K562 (cell line): Measurements from ENCODE around the gene MND1. TPM values are rescaled to one million over a fixed set of nuclear protein-coding genes. Genes with fewer than 3 reads are reported as not detected.

ENCODE experiments used
- ATAC-seq: fragments of 200-7000 bp; cut with Tn5 transposase; 3 replicates; pipeline ENCODE4 v1.9.1; 2020; ENCODE audit warnings: moderate library complexity
- BruUV-seq: library from RNA; stranded (reverse); fragments of 400-500 nt; replicated peaks from 2 replicates; lab custom pipeline; 2021; lab: Mats Ljungman, UMichigan
- CTCF ChIA-PET: fragments of 300-600 bp; formaldehyde crosslinking; extraction: SDS; loops from one replicate; lab custom pipeline; 2021; ENCODE audit warnings: low intra/inter-chr PET ratio; lab: Yijun Ruan, JAX
- POLR2A ChIA-PET: fragments of 300-600, 350-650 bp; sonication (Branson Sonifier 250); formaldehyde crosslinking; extraction: SDS; loops from one replicate; lab custom pipeline; 2021; ENCODE audit warnings: antibody characterized with exemption, inconsistent platforms; lab: Yijun Ruan, JAX
- DNase-seq, 4 experiments: peaks; one replicate each; pipeline versions ENCODE4 v3.0.0 to v3.0.0-alpha.2; 2011 to 2018; ENCODE audit warnings: low spot score in 3 of 4, mixed read lengths in 3 of 4; ENCODE audit errors: extremely low read depth in 1 of 4
- FAIRE-seq: peaks from 2 replicates; lab custom pipeline; 2011; peaks lifted over from hg19 to GRCh38; lab: Jason Lieb, UNC
- H2AFZ ChIP-seq: 2 replicates; pipeline ENCODE4 v1.6.0; 2011; ENCODE audit warnings: low read depth, low read length, control low read depth, inconsistent platforms
- H3K27ac ChIP-seq: fragments of 200-600 bp; 3 replicates; pipeline ENCODE4 v1.8.0; 2011; ENCODE audit warnings: low read depth, mild to moderate bottlenecking, control low read depth, inconsistent platforms, low read length, moderate library complexity, mixed read lengths; ENCODE audit errors: extremely low read depth
- H3K27me3 ChIP-seq, 2 experiments: fragments of 300-600 bp in 1 of 2; 2 replicates in 1 of 2; 3 replicates in 1 of 2; pipeline versions ENCODE4 v1.6.0 to v1.8.0; 2011; ENCODE audit warnings: inconsistent platforms in 2 of 2, low read length in 2 of 2, mild to moderate bottlenecking in 1 of 2, mixed read lengths in 1 of 2, moderate library complexity in 1 of 2; ENCODE audit not compliant: control insufficient read depth in 2 of 2, insufficient read depth in 2 of 2
- H3K36me3 ChIP-seq: fragments of 300-600 bp; 3 replicates; pipeline ENCODE4 v1.8.0; 2011; ENCODE audit warnings: mild to moderate bottlenecking, low read length, inconsistent platforms; ENCODE audit not compliant: control insufficient read depth, insufficient read depth
- H3K4me1 ChIP-seq, 2 experiments: fragments of 200-600 bp in 1 of 2; replicated peaks in 1 of 2; 2 replicates in 1 of 2; 3 replicates in 1 of 2; pipeline versions ENCODE4 v1.5.1 to v1.8.0; 2011; ENCODE audit warnings: inconsistent platforms in 2 of 2, low read length in 2 of 2, mild to moderate bottlenecking in 1 of 2, mixed read lengths in 1 of 2, moderate library complexity in 1 of 2; ENCODE audit not compliant: control insufficient read depth in 2 of 2, insufficient read depth in 2 of 2
- H3K4me2 ChIP-seq: 2 replicates; pipeline ENCODE4 v1.6.1; 2011; ENCODE audit warnings: low read length, control low read depth, inconsistent platforms, mixed read lengths; ENCODE audit not compliant: insufficient read depth
- H3K4me3 ChIP-seq: fragments of 200-600 bp; sonication (generic), shearing (Covaris generic); 2 replicates; pipeline ENCODE4 v1.5.1; 2016; ENCODE audit warnings: control low read depth, inconsistent platforms
- H3K79me2 ChIP-seq: fragments of 200-600 bp; 3 replicates; pipeline ENCODE4 v1.8.0; 2011; ENCODE audit warnings: low read length, inconsistent platforms; ENCODE audit not compliant: control insufficient read depth, insufficient read depth
- H3K9ac ChIP-seq, 2 experiments: 2 replicates each; pipeline versions ENCODE4 v1.6.0 to v1.6.1; 2011; ENCODE audit warnings: low read depth in 2 of 2, low read length in 2 of 2, control low read depth in 1 of 2, inconsistent platforms in 1 of 2, mild to moderate bottlenecking in 1 of 2, mixed read lengths in 1 of 2; ENCODE audit not compliant: insufficient read depth in 1 of 2
- H3K9me1 ChIP-seq: one replicate; pipeline ENCODE4 v1.6.0; 2011; ENCODE audit warnings: inconsistent platforms, mild to moderate bottlenecking, low read length, moderate library complexity; ENCODE audit not compliant: control insufficient read depth, insufficient read depth
- H3K9me3 ChIP-seq: replicated peaks from 2 replicates; pipeline ENCODE4 v1.5.1; 2011; ENCODE audit warnings: low read depth, low read length, inconsistent platforms; ENCODE audit not compliant: control insufficient read depth, insufficient read depth
- H4K20me1 ChIP-seq: replicated peaks from 2 replicates; pipeline ENCODE4 v1.6.1; 2011; ENCODE audit warnings: low read length, inconsistent platforms, mixed read lengths; ENCODE audit not compliant: control insufficient read depth, insufficient read depth
- HDAC1 ChIP-seq, 2 experiments: fragments of 450-650 bp; IDR thresholded peaks; 2 replicates each; pipeline ENCODE4 v1.6.1; 2016 to 2017; ENCODE audit warnings: inconsistent platforms in 1 of 2, mild to moderate bottlenecking in 1 of 2, moderate library complexity in 1 of 2
- MAFG ChIP-seq: fragments of 450-650 bp; conservative IDR thresholded peaks from 2 replicates; pipeline ENCODE4 v1.6.1; 2016; ENCODE audit warnings: missing genetic modification characterization, missing compliant biosample characterization
- MTF1 ChIP-seq: fragments of 250-450 bp; sonication (Bioruptor Pico); IDR thresholded peaks from 2 replicates; pipeline ENCODE4 v1.9.0; 2021; ENCODE audit warnings: moderate library complexity, mild to moderate bottlenecking, inconsistent platforms, borderline replicate concordance
- PML ChIP-seq: IDR thresholded peaks from 2 replicates; pipeline ENCODE4 v1.6.1; 2012; ENCODE audit warnings: low read length, inconsistent platforms
- ZBTB8A ChIP-seq: fragments of 450-650 bp; IDR thresholded peaks from 2 replicates; pipeline ENCODE4 v1.6.1; 2018; ENCODE audit warnings: mild to moderate bottlenecking, moderate library complexity; ENCODE audit not compliant: partially characterized antibody
- ZEB2 ChIP-seq: fragments of 450-650 bp; IDR thresholded peaks from 2 replicates; pipeline ENCODE4 v1.6.1; 2016
- WGBS: fragments of 100-300 bp; shearing (Covaris generic); methylation state at CpG from one replicate; pipeline ENCODE4 v1.1.6; 2016; ENCODE audit warnings: low coverage, mixed read lengths; ENCODE audit not compliant: insufficient coverage; ENCODE audit errors: missing lambda C conversion rate; 5-methylcytosine and 5-hydroxymethylcytosine counted together
- in situ Hi-C: fragments of 300-500 bp; cut with MboI; formaldehyde crosslinking; loops from 4 replicates; pipeline ENCODE4 v1.15.0; 2018; ENCODE audit warnings: inconsistent platforms, mixed read lengths
- intact Hi-C: fragments of 100-400 bp; cut with micrococcal nuclease; formaldehyde crosslinking; loops from 2 replicates; pipeline ENCODE4 v1.14.2; 2022
- polyA plus RNA-seq, 8 experiments: library from polyadenylated mRNA; depleted of rRNA in 4 of 8; stranded (reverse) in 5 of 8; unstranded in 3 of 8; fragments of >200 nt; fragmentation: Nextera tagmentation in 2 of 8; fragmentation: Illumina TruSeq in 1 of 8; extraction: Ambion mirVana in 2 of 8; extraction: Trizol in 1 of 8; gene quantifications; 2 replicates each; pipeline versions ENCODE4 v1.2.1 to v1.2.3, GENCODE V29; 2011 to 2014; ENCODE audit warnings: inconsistent platforms in 1 of 8, missing spikeins in 1 of 8
- total RNA-seq, 7 experiments: library from RNA; depleted of rRNA in 6 of 7; stranded (reverse); fragments of >200 nt in 6 of 7; fragmentation: Illumina TruSeq in 2 of 7; extraction: Trizol in 2 of 7; gene quantifications; 2 replicates each; pipeline versions ENCODE4 v1.2.1 to v1.2.3, GENCODE V29; 2011 to 2021; ENCODE audit warnings: low replicate concordance in 1 of 7

The MND1 gene
- total and polyA plus RNA-seq, 9 of the 15 experiments (the other 6 are each of a cell fraction or from before 2014, with no cell fraction given): 35.3 to 94.1 (median 59.9) TPM

DNA sequence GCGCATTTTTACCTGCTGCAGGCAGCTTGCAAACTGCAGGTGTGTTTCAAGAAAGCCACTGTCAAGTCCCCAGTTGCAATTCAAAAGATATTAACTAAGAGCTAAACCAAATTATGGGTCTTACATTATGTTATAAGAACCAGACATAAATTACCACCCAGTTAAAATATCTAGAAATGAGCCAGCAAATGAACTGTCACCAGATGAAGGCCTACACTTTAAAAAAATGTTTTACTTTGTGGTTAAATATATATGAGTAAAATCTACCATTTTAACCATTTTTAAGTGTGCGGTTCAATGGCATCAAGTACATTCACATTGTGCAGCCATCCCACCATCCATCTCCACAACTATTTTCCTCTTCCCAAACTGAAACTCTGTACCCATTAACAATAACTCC, 89.7 kb downstream of the MND1 start:
- intact Hi-C loops: loop anchor here (10.0 kb wide), 2 partner anchors 289 to 321 kb away; no protein-coding TSS in a partner anchor
- Histone ChIP-seq H3K9me1 (no peaks in the 10 kb centered on the region), H3K9ac (no peak overlapping the region), H3K4me1 (peaks cover 10 to 11% of the 10 kb centered on the region in 2 experiments; a peak in 4 of 5 replicates)
- no peak for TF ChIP-seq MAFG
- TF ChIP-seq, all 486 proteins: peak for 0
- ATAC-seq (no peak), DNase-seq (no peak), FAIRE-seq (no peak)
- H3K79me2 ChIP-seq: no peaks in the 10 kb centered on the region
- H3K9me3 ChIP-seq: no peaks in the 10 kb centered on the region
- no peak overlapping the region for H3K4me3 ChIP-seq
- 87% methylated on average over 2 of the region's 2 CpGs for WGBS
- no peak overlapping the region for H3K4me2 ChIP-seq
- CTCF ChIA-PET: no interaction called here
- H3K27ac ChIP-seq: no peak overlapping the region
- peak overlapping the region; percentile 96 for H2AFZ ChIP-seq
- no peaks in the 10 kb centered on the region for H3K36me3 ChIP-seq
- POLR2A ChIA-PET: no interaction called here
- in situ Hi-C loops: no loop called here
- H3K27me3 ChIP-seq: no peaks in the 10 kb centered on the region
- BruUV-seq: no TSS peak
- no peaks in the 10 kb centered on the region for H4K20me1 ChIP-seq

- Histone ChIP-seq H3K9ac (no peak overlapping the region), H3K27ac (no peak overlapping the region), H3K79me2 (no peaks in the 10 kb centered on the region), H4K20me1 (no peaks in the 10 kb centered on the region), H3K4me1 (peaks cover 0 to under 1% of the 10 kb centered on the region in 2 experiments; a peak in 2 of 5 replicates), H3K4me3 (no peak overlapping the region), H3K9me1 (no peaks in the 10 kb centered on the region), H2AFZ (peak overlapping the region; percentile 72), H3K36me3 (no peaks in the 10 kb centered on the region)
- FAIRE-seq (no peak), DNase-seq (no peak)
- in situ Hi-C loops: loop anchor here (5.0 kb wide), 1 partner anchor 138 kb away; no protein-coding TSS in a partner anchor
- BruUV-seq: no TSS peak
- 40% methylated on average over 11 of the region's 13 CpGs for WGBS
- CTCF ChIA-PET: no interaction called here
- no peak for TF ChIP-seq ZEB2
- TF ChIP-seq MTF1 (CRISPR knock-in tag): no peak
- no peak for TF ChIP-seq ZBTB8A
- TF ChIP-seq PML: no peak
- TF ChIP-seq HDAC1 (IDR thresholded peaks at IDR 0.05): no peak
- TF ChIP-seq, all 486 proteins: peak for 0
- H3K27me3 ChIP-seq: no peaks in the 10 kb centered on the region
- POLR2A ChIA-PET: no interaction called here
- intact Hi-C loops: loop anchor here (10.0 kb wide), 2 partner anchors 294 to 316 kb away; no protein-coding TSS in a partner anchor
- no peak for ATAC-seq
- H3K9me3 ChIP-seq: no peaks in the 10 kb centered on the region
- H3K4me2 ChIP-seq: no peak overlapping the region
Observed at GRCh38 chr4:153438916-153439756, 94.6 kb downstream of the MND1 start.
